Smooth muscle cell (in vitro differentiated cells): ENCODE data around the gene HMMR. TPM values are rescaled to one million over a fixed set of nuclear protein-coding genes. Genes with fewer than 3 reads are reported as not detected.
A peak's percentile ranks its signal among the peaks of the same experiment; 100 is the strongest.

Experiments used
- DNase-seq: peaks from one replicate; lab custom pipeline; 2025; ENCODE audit not compliant: unreplicated experiment; lab: John Stamatoyannopoulos, UW
- H2AFZ ChIP-seq: fragments of 200-600 bp; sonication (generic); 2 replicates; pipeline ENCODE4 v1.6.0; 2016; ENCODE audit warnings: antibody characterized with exemption, low read depth, mild to moderate bottlenecking
- H3F3A ChIP-seq: fragments of 200-600 bp; sonication (generic); 2 replicates; pipeline ENCODE4 v1.6.0; 2017; ENCODE audit warnings: antibody characterized with exemption, low read depth
- H3K27ac ChIP-seq: fragments of 200-600 bp; sonication (generic); 2 replicates; pipeline ENCODE4 v1.5.1; 2016; ENCODE audit warnings: low read depth, mild to moderate bottlenecking
- H3K27me3 ChIP-seq: fragments of 200-600 bp; sonication (generic); 2 replicates; pipeline ENCODE4 v1.6.1; 2016; ENCODE audit warnings: low read depth, mild to moderate bottlenecking
- H3K36me3 ChIP-seq: fragments of 200-600 bp; sonication (generic); 2 replicates; pipeline ENCODE4 v1.5.1; 2016; ENCODE audit warnings: low read depth
- H3K4me1 ChIP-seq: fragments of 200-600 bp; sonication (generic); 2 replicates; pipeline ENCODE4 v1.5.1; 2016; ENCODE audit warnings: low read depth
- H3K4me2 ChIP-seq: fragments of 200-600 bp; sonication (generic); 2 replicates; pipeline ENCODE4 v1.6.0; 2016; ENCODE audit warnings: mild to moderate bottlenecking
- H3K4me3 ChIP-seq: fragments of 200-600 bp; sonication (generic); 2 replicates; pipeline ENCODE4 v1.5.1; 2016; ENCODE audit warnings: mild to moderate bottlenecking
- H3K79me2 ChIP-seq: fragments of 200-600 bp; sonication (generic); 2 replicates; pipeline ENCODE4 v1.6.0; 2016; ENCODE audit warnings: low read depth, mild to moderate bottlenecking
- H3K9ac ChIP-seq: fragments of 200-600 bp; sonication (generic); 2 replicates; pipeline ENCODE4 v1.6.0; 2016; ENCODE audit warnings: low read depth
- H3K9me3 ChIP-seq: fragments of 200-600 bp; sonication (generic); replicated peaks from 2 replicates; pipeline ENCODE4 v1.5.1; 2016; ENCODE audit warnings: low read depth
- H4K20me1 ChIP-seq: fragments of 200-600 bp; sonication (generic); 2 replicates; pipeline ENCODE4 v1.6.0; 2016; ENCODE audit warnings: low read depth
- CTCF ChIP-seq: fragments of 200-600 bp; sonication (generic); IDR thresholded peaks from 2 replicates; pipeline ENCODE4 v1.5.1; 2017; ENCODE audit warnings: borderline replicate concordance, mild to moderate bottlenecking, antibody characterized with exemption; ENCODE audit not compliant: insufficient read depth, poor library complexity, severe bottlenecking
- WGBS: methylation state at CpG from one replicate; pipeline ENCODE4 v1.1.7; 2016; ENCODE audit warnings: low lambda C conversion rate; 5-methylcytosine and 5-hydroxymethylcytosine counted together
- polyA plus RNA-seq: library from polyadenylated mRNA; unstranded; fragments of >200 nt; fragmentation: Nextera tagmentation; extraction: Ambion mirVana; gene quantifications from 2 replicates; pipeline ENCODE4 v1.2.1, GENCODE V29; 2016
- total RNA-seq: library from RNA; depleted of rRNA; stranded (reverse); fragments of >200 nt; gene quantifications from 2 replicates; pipeline ENCODE4 v1.2.3, GENCODE V29; 2014

Gene HMMR
- total and polyA plus RNA-seq, 2 experiments from 2014 or later, result 6.1 to 6.4 TPM

DNA sequence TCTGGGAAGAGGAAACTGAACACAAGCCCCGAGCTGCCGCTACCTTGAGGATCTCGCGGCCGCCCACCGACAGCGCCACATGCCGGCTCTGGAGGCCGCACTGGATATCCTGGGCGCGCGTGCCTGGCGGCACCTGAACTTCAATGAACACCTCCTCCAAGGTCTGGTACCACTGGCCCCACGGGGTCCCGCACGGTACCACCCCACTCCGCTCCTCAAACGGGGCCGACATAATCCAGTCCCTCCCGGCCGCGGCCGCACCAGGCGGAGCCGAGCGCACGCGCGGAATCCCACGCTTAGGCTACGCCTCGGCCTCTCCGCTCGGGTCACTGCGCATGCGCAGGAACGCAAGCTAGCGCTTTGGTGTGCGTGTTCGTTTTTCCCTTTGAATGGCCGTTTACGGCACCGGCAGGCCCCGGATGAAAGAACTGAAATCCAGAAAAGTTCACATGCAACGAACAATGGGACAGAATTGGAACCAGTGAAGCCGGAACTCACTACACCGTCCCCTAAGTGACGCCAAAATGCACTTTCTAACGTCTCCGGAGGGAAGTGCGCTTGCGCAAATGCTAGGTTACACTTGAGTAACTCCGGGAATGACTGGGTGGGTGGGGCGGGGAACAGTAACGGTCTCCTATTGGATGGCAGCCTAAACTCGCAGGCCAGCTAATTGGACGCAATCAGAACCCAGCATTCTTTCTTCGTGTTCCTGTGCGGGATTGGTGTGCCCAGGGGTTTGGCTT lies 442 bp upstream of the HMMR start, which contains the start of gene NUDCD2:
NUDCD2 (minus strand) TSS at position 284 of the 743 bp plus-strand sequence; CDS start at position 232, 52 bp downstream.
- under 1% methylated on average over 59 of the region's 59 CpGs for WGBS

DNA sequence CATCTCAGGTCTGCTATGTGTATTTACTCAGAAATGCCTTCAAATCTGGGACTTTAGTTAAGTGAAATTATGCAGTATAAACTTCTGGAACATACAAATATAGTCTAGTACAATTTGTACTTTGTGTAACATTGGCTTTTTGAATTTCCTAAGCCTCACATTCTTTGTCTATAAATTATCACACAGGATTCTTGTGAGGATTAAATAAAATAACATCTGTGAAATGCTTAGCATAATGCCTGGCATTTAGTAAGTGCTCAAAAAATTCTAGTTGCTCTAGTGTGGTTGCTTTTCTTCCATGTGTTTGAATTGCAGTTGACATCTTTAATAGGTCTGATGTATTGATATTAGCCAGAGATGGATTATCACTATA lies 2.6 kb downstream of the HMMR start:
- Histone ChIP-seq H3K4me2 (peak overlapping the region; percentile 19), H3K27ac (peak overlapping the region; percentile 97), H2AFZ (peak overlapping the region; percentile 88)

More for the DNA sequence above, 442 bp upstream of the HMMR start, which contains the start of gene NUDCD2:
- H3K4me2 ChIP-seq, result peak within 1 kb of the TSS; percentile 97
- H3F3A ChIP-seq, result peaks cover 9% of the 10 kb centered on the region
- no peaks in the 10 kb centered on the region for H4K20me1 ChIP-seq
- H3K36me3 ChIP-seq, result no peaks in the 10 kb centered on the region
- peaks cover 22% of the 10 kb centered on the region for H3K4me1 ChIP-seq
- peak within 1 kb of the TSS; percentile 72 for H3K4me3 ChIP-seq
- no peak for TF ChIP-seq CTCF
- H2AFZ ChIP-seq, result peak within 1 kb of the TSS; percentile 94
- H3K9me3 ChIP-seq, result no peaks in the 10 kb centered on the region
- H3K27ac ChIP-seq, result peak within 1 kb of the TSS; percentile 97
- peak within 1 kb of the TSS; percentile 95 for H3K9ac ChIP-seq
- DNase-seq, result peak; percentile 99
- H3K27me3 ChIP-seq, result no peaks in the 10 kb centered on the region
- peaks cover 28% of the 10 kb centered on the region for H3K79me2 ChIP-seq

GRCh38 chr5:163467682-163468081 lies 7.2 kb downstream of the HMMR start:
- no peak overlapping the region for H3K27ac ChIP-seq
- H3K36me3 ChIP-seq, result no peaks in the 10 kb centered on the region
- peaks cover 9% of the 10 kb centered on the region for H3K79me2 ChIP-seq
- no peaks in the 10 kb centered on the region for H3K27me3 ChIP-seq
- no peak for DNase-seq
- H3K4me1 ChIP-seq, result peaks cover 4% of the 10 kb centered on the region
- H2AFZ ChIP-seq, result no peak overlapping the region
- no peak overlapping the region for H3K4me2 ChIP-seq
- H4K20me1 ChIP-seq, result no peaks in the 10 kb centered on the region
- no peaks in the 10 kb centered on the region for H3F3A ChIP-seq
- no peak for TF ChIP-seq CTCF
- H3K9ac ChIP-seq, result no peak overlapping the region
- 98% methylated on average over 4 of the region's 4 CpGs for WGBS
- no peak overlapping the region for H3K4me3 ChIP-seq
- no peaks in the 10 kb centered on the region for H3K9me3 ChIP-seq

More for the DNA sequence above, 2.6 kb downstream of the HMMR start:
- no peaks in the 10 kb centered on the region for H3K9me3 ChIP-seq
- peaks cover 20% of the 10 kb centered on the region for H3K79me2 ChIP-seq
- no peaks in the 10 kb centered on the region for H3K36me3 ChIP-seq
- no peak for DNase-seq
- no peak overlapping the region for H3K4me3 ChIP-seq
- peaks cover 9% of the 10 kb centered on the region for H3F3A ChIP-seq
- H4K20me1 ChIP-seq, result no peaks in the 10 kb centered on the region
- TF ChIP-seq CTCF, result no peak
- no peaks in the 10 kb centered on the region for H3K27me3 ChIP-seq
- peaks cover 20% of the 10 kb centered on the region for H3K4me1 ChIP-seq
- H3K9ac ChIP-seq, result no peak overlapping the region
